WTC11 (cell line): ENCODE measurements around the gene FAM171A1. TPM values are rescaled to one million over a fixed set of nuclear protein-coding genes. Genes with fewer than 3 reads are reported as not detected.
"Not testable (repeated sequence)": the region's sequence is repeated elsewhere in the genome, so short reads cannot be mapped to it uniquely, and the experiment has no call there.

Experiments
- ATAC-seq: fragments of 200-7000 bp; cut with Tn5 transposase; 2 replicates; pipeline ENCODE4 v1.10.0; 2021; ENCODE audit warnings: mild to moderate bottlenecking, moderate library complexity
- CTCF ChIA-PET: fragments of 300-600 bp; sonication (Branson Sonifier 250); formaldehyde crosslinking; loops from one replicate; lab custom pipeline; 2021; ENCODE audit warnings: antibody characterized with exemption; lab: Charles Lee
- POLR2A ChIA-PET: fragments of 350-600 bp; sonication (Branson Sonifier 250); formaldehyde crosslinking; loops from one replicate; lab custom pipeline; 2021; ENCODE audit warnings: antibody characterized with exemption; lab: Charles Lee
- DNase-seq: peaks from one replicate; pipeline ENCODE4 v3.0.0; 2021; ENCODE audit warnings: low spot score
- H3K27ac Mint-ChIP-seq: 2 replicates; pipeline ENCODE4 v1.8.0; 2021; ENCODE audit warnings: mixed read lengths
- H3K27me3 Mint-ChIP-seq: 2 replicates; pipeline ENCODE4 v1.8.0; 2021; ENCODE audit warnings: low read depth, mild to moderate bottlenecking, moderate library complexity, mixed read lengths
- H3K36me3 Mint-ChIP-seq: 2 replicates; pipeline ENCODE4 v1.8.0; 2021; ENCODE audit warnings: mixed read lengths
- H3K4me1 Mint-ChIP-seq: 2 replicates; pipeline ENCODE4 v1.8.0; 2022; ENCODE audit warnings: mixed read lengths
- H3K4me3 Mint-ChIP-seq: 2 replicates; pipeline ENCODE4 v1.8.0; 2021; ENCODE audit warnings: mild to moderate bottlenecking, moderate library complexity, mixed read lengths
- H3K9me3 Mint-ChIP-seq: 2 replicates; pipeline ENCODE4 v1.8.0; 2021; ENCODE audit warnings: mixed read lengths
- ATF1 ChIP-seq: sonication (generic); formaldehyde crosslinking; IDR thresholded peaks from 2 replicates; pipeline ENCODE4 v1.8.1; 2023; ENCODE audit warnings: mild to moderate bottlenecking, moderate library complexity, missing genetic modification reagents
- FOXP1 ChIP-seq: sonication (generic); formaldehyde crosslinking; IDR thresholded peaks from 2 replicates; pipeline ENCODE4 v1.8.0; 2022; ENCODE audit warnings: missing genetic modification reagents, mild to moderate bottlenecking, moderate library complexity, borderline replicate concordance
- GABPB1 ChIP-seq: sonication (generic); formaldehyde crosslinking; IDR thresholded peaks from 2 replicates; pipeline ENCODE4 v1.8.1; 2023; ENCODE audit warnings: mild to moderate bottlenecking, missing genetic modification reagents
- GTF2I ChIP-seq: fragments of 250-450 bp; sonication (Bioruptor Pico); conservative IDR thresholded peaks from 2 replicates; pipeline ENCODE4 v1.4.0; 2021; ENCODE audit warnings: mild to moderate bottlenecking
- KAT7 ChIP-seq: sonication (generic); formaldehyde crosslinking; IDR thresholded peaks from 2 replicates; pipeline ENCODE4 v1.8.1; 2023; ENCODE audit warnings: missing genetic modification reagents, mild to moderate bottlenecking, borderline replicate concordance
- MAX ChIP-seq: sonication (generic); formaldehyde crosslinking; IDR thresholded peaks from 2 replicates; pipeline ENCODE4 v1.8.0; 2022; ENCODE audit warnings: mild to moderate bottlenecking, missing genetic modification reagents
- NFATC4 ChIP-seq: fragments of 250-450 bp; sonication (Bioruptor Pico); IDR thresholded peaks from 2 replicates; pipeline ENCODE4 v1.9.0; 2021; ENCODE audit warnings: mild to moderate bottlenecking
- NFE2L1 ChIP-seq: sonication (generic); formaldehyde crosslinking; IDR thresholded peaks from 2 replicates; pipeline ENCODE4 v1.8.1; 2023; ENCODE audit warnings: missing genetic modification reagents
- RORB ChIP-seq: fragments of 250-450 bp; sonication (Bioruptor Pico); IDR thresholded peaks from 2 replicates; pipeline ENCODE4 v1.9.0; 2021; ENCODE audit warnings: mild to moderate bottlenecking
- SMAD3 ChIP-seq: sonication (generic); formaldehyde crosslinking; IDR thresholded peaks from 2 replicates; pipeline ENCODE4 v1.8.0; 2022; ENCODE audit warnings: missing genetic modification reagents, mild to moderate bottlenecking, borderline replicate concordance
- SOX15 ChIP-seq: fragments of 250-450 bp; sonication (Bioruptor Pico); IDR thresholded peaks from 2 replicates; pipeline ENCODE4 v1.9.0; 2021; ENCODE audit warnings: mild to moderate bottlenecking
- TCF7 ChIP-seq: sonication (generic); formaldehyde crosslinking; IDR thresholded peaks from 2 replicates; pipeline ENCODE4 v1.8.0; 2022; ENCODE audit warnings: mild to moderate bottlenecking, low read depth, missing genetic modification reagents, moderate library complexity
- TEAD4 ChIP-seq: sonication (generic); formaldehyde crosslinking; IDR thresholded peaks from 2 replicates; pipeline ENCODE4 v1.8.0; 2022; ENCODE audit warnings: mild to moderate bottlenecking, missing genetic modification reagents
- ZBTB21 ChIP-seq: sonication (generic); formaldehyde crosslinking; IDR thresholded peaks from 2 replicates; pipeline ENCODE4 v1.8.1; 2023; ENCODE audit warnings: mild to moderate bottlenecking, missing genetic modification reagents, borderline replicate concordance
- ZMAT4 ChIP-seq: fragments of 250-450 bp; sonication (Bioruptor Pico); IDR thresholded peaks from 2 replicates; pipeline ENCODE4 v1.9.0; 2021; ENCODE audit warnings: mild to moderate bottlenecking
- ZNF219 ChIP-seq: sonication (generic); formaldehyde crosslinking; IDR thresholded peaks from 2 replicates; pipeline ENCODE4 v1.8.0; 2023; ENCODE audit warnings: missing genetic modification reagents, mild to moderate bottlenecking, borderline replicate concordance
- ZNF416 ChIP-seq: fragments of 250-450 bp; sonication (Bioruptor Pico); IDR thresholded peaks from 2 replicates; pipeline ENCODE4 v1.9.0; 2021; ENCODE audit warnings: mild to moderate bottlenecking, inconsistent platforms
- ZNF423 ChIP-seq: fragments of 250-450 bp; sonication (Bioruptor Pico); IDR thresholded peaks from 2 replicates; pipeline ENCODE4 v2.1.2; 2022; ENCODE audit warnings: mild to moderate bottlenecking, moderate library complexity
- total RNA-seq: library from RNA; stranded (reverse); gene quantifications from 3 replicates; pipeline ENCODE4 v1.2.3, GENCODE V29; 2021
- TF ChIP-seq, protein P1 (sequence below): sonication (generic); formaldehyde crosslinking; IDR thresholded peaks from 2 replicates; pipeline ENCODE4 v1.8.1; 2023; ENCODE audit warnings: mild to moderate bottlenecking, missing genetic modification reagents
- TF ChIP-seq, protein P2 (sequence below): sonication (generic); formaldehyde crosslinking; IDR thresholded peaks from 2 replicates; pipeline ENCODE4 v1.8.0; 2022; ENCODE audit warnings: mild to moderate bottlenecking, missing genetic modification reagents
- TF ChIP-seq, protein P3 (sequence below): sonication (generic); formaldehyde crosslinking; IDR thresholded peaks from 2 replicates; pipeline ENCODE4 v1.8.0; 2022; ENCODE audit warnings: mild to moderate bottlenecking, missing genetic modification reagents

Gene FAM171A1
- total RNA-seq, 1 experiment from 2014 or later, result 33.9 TPM

GRCh38 chr10:15305634-15306033 is 65.5 kb downstream of the FAM171A1 start (continued):
- no peak for TF ChIP-seq ZBTB21 (CRISPR knock-in tag)
- no peak for TF ChIP-seq GABPB1 (CRISPR knock-in tag)
- TF ChIP-seq TEAD4 (CRISPR knock-in tag), result no peak
- no peak for TF ChIP-seq NFE2L1
- TF ChIP-seq, protein P1, sequence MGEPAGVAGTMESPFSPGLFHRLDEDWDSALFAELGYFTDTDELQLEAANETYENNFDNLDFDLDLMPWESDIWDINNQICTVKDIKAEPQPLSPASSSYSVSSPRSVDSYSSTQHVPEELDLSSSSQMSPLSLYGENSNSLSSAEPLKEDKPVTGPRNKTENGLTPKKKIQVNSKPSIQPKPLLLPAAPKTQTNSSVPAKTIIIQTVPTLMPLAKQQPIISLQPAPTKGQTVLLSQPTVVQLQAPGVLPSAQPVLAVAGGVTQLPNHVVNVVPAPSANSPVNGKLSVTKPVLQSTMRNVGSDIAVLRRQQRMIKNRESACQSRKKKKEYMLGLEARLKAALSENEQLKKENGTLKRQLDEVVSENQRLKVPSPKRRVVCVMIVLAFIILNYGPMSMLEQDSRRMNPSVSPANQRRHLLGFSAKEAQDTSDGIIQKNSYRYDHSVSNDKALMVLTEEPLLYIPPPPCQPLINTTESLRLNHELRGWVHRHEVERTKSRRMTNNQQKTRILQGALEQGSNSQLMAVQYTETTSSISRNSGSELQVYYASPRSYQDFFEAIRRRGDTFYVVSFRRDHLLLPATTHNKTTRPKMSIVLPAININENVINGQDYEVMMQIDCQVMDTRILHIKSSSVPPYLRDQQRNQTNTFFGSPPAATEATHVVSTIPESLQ (CRISPR knock-in tag), result no peak
- TF ChIP-seq, protein P2, sequence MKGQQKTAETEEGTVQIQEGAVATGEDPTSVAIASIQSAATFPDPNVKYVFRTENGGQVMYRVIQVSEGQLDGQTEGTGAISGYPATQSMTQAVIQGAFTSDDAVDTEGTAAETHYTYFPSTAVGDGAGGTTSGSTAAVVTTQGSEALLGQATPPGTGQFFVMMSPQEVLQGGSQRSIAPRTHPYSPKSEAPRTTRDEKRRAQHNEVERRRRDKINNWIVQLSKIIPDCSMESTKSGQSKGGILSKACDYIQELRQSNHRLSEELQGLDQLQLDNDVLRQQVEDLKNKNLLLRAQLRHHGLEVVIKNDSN (CRISPR knock-in tag), result no peak
- TF ChIP-seq KAT7 (CRISPR knock-in tag), result no peak
- no peak for TF ChIP-seq FOXP1
- no peak for TF ChIP-seq ZNF423 (CRISPR knock-in tag)
- TF ChIP-seq ZNF416 (CRISPR knock-in tag), result no peak
- no peak for TF ChIP-seq GTF2I (CRISPR knock-in tag)
- TF ChIP-seq MAX (CRISPR knock-in tag), result no peak
- TF ChIP-seq, protein P3, sequence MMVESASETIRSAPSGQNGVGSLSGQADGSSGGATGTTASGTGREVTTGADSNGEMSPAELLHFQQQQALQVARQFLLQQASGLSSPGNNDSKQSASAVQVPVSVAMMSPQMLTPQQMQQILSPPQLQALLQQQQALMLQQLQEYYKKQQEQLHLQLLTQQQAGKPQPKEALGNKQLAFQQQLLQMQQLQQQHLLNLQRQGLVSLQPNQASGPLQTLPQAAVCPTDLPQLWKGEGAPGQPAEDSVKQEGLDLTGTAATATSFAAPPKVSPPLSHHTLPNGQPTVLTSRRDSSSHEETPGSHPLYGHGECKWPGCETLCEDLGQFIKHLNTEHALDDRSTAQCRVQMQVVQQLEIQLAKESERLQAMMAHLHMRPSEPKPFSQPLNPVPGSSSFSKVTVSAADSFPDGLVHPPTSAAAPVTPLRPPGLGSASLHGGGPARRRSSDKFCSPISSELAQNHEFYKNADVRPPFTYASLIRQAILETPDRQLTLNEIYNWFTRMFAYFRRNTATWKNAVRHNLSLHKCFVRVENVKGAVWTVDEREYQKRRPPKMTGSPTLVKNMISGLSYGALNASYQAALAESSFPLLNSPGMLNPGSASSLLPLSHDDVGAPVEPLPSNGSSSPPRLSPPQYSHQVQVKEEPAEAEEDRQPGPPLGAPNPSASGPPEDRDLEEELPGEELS (CRISPR knock-in tag), result no peak

GRCh38 chr10:15305161-15305560 is 65.9 kb downstream of the FAM171A1 start:
- Mint-ChIP-seq H3K27ac (no peak overlapping the region), H3K4me1 (peaks cover 15% of the 10 kb centered on the region), H3K27me3 (no peaks in the 10 kb centered on the region), H3K36me3 (no peaks in the 10 kb centered on the region), H3K4me3 (no peak overlapping the region), H3K9me3 (no peaks in the 10 kb centered on the region)
- POLR2A ChIA-PET, result no interaction called here
- no peak for TF ChIP-seq TCF7
- TF ChIP-seq ZNF219 (CRISPR knock-in tag), result no peak
- TF ChIP-seq SMAD3, result no peak
- no peak for TF ChIP-seq NFATC4 (CRISPR knock-in tag)
- TF ChIP-seq ATF1 (CRISPR knock-in tag), result no peak
- TF ChIP-seq RORB (CRISPR knock-in tag), result no peak
- TF ChIP-seq SOX15 (CRISPR knock-in tag), result no peak
- TF ChIP-seq ZMAT4, result no peak
- CTCF ChIA-PET, result no interaction called here
- ATAC-seq, result no peak
- DNase-seq, result no peak

DNA sequence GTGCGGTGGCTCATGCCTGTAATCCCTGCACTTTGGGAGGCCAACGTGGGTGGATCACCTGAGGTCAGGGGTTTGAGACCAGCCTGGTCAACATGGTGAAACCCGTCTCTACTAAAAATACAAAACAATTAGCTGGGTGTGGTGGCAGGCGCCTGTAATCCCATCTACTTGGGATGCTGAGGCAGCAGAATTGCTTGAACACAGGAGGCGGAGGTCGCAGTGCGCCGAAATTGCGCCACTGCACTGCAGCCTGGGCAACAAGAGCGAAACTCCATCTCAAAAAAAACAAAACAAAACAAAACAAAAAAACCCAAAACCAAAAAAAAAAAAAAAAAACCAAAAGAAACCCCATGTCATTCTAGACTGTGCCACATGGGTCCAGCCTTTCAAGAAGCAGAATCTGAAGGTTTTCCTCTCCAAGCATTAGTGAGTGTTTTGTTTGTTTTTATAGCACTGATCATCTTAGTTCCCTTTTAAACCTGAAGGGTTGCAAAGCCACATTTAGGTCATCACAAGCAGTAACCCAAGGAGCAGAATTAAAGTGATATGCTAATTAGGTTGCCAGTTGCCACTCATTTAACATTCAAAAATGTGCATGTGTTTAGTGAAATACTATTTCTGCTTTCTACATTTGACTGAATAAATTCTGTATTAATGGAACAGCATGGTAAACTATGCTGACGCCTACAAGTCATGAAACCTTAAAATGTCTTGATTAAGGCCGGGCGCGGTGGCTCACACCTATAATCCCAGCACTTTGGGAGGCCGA is 68.7 kb downstream of the FAM171A1 start:
- POLR2A ChIA-PET, ATAC-seq, H3K36me3 Mint-ChIP-seq, H3K9me3 Mint-ChIP-seq, DNase-seq, H3K4me3 Mint-ChIP-seq, H3K4me1 Mint-ChIP-seq, H3K27ac Mint-ChIP-seq, H3K27me3 Mint-ChIP-seq: not testable (repeated sequence)
- CTCF ChIA-PET, result interaction anchor here (1.7 kb wide), 1 partner anchor 40 kb away, joined by 5 read pairs; no protein-coding TSS in a partner anchor
